Measurements from ENCODE around the gene NOS3.
"Not testable (repeated sequence)": the region's sequence is repeated elsewhere in the genome, so short reads cannot be mapped to it uniquely, and the experiment has no call there.

The NOS3 gene

GRCh38 chr7:150997817-150998216, 7.0 kb downstream of the NOS3 start:
- DNase-seq (ENCODE audit: extremely low read depth in 1 of 2, low read depth in 1 of 2) = no peak

DNA sequence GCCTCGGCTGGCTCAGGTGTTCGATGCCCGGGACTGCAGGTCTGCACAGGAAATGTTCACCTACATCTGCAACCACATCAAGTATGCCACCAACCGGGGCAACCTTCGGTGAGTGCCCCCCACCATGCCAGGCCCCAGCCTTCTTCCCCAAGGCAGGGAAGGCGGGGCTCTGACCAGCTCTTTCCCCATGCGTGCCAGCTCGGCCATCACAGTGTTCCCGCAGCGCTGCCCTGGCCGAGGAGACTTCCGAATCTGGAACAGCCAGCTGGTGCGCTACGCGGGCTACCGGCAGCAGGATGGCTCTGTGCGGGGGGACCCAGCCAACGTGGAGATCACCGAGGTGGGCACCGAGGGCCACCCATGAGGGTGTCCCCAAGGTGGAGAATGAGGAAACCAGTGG, 7.5 kb downstream of the NOS3 start:
- DNase-seq (ENCODE audit: extremely low read depth in 1 of 2, low read depth in 1 of 2) = no peak

GRCh38 chr7:150999001-150999400, 8.2 kb downstream of the NOS3 start:
- DNase-seq (ENCODE audit: extremely low read depth in 1 of 2, low read depth in 1 of 2) = no peak

DNA sequence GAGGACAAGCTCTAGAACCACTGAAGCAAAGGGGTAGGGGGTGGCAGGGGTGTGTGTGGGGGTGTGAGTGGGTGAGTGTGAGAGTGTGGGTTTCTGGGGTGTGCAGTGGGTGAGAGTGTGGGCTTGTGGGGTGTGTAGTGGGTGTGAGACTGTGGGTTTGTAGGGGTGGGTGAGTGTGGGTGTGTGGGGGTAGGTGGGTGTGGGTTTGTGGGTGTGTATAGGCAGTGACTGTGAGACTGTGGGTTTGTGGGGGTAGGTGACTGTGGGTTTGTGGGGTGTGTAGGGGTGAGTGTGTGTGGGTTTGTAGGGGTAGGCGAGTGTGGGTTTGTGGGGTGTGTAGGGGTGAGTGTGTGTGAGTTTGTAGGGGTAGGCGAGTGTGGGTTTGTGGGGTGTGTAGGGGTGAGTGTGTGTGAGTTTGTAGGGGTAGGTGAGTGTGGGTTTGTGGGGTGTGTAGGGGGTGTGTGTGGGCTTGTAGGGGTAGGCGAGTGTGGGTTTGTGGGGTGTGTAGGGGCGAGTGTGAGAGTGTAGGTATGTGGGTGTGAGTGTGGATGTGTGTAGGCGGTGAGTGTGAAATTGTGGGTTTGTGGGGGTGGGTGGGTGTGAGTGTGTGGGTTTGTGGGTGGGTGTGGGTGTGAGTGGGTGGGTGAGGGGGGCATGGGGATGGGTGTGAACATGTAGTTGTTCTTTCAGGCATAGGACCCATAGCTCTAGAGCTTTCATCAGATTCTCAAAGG, 8.8 kb downstream of the NOS3 start:
- DNase-seq (ENCODE audit: extremely low read depth in 1 of 2, low read depth in 1 of 2) = no peak

DNA sequence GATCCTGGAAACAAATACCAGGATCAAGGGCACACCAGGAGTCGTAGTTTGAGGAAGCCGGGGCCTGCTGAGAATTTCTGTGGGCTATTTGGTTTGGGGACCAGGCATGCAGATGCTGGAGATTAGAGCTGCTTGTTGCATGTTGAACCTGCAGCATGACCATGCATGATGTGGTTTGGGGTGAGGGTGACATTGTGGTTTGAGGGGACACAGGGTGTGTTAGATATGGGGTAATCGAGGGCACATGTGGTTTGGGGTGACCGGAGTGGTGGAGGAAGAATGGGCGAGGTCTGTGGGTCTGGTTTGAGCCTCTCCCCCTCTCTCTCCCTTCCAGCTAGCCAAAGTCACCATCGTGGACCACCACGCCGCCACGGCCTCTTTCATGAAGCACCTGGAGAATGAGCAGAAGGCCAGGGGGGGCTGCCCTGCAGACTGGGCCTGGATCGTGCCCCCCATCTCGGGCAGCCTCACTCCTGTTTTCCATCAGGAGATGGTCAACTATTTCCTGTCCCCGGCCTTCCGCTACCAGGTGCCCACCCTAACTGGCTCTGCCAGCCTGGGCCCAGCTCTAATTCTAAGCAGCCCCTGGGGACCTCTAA, 10.2 kb downstream of the NOS3 start:
- no peak for DNase-seq (ENCODE audit: extremely low read depth in 1 of 2, low read depth in 1 of 2)

DNA sequence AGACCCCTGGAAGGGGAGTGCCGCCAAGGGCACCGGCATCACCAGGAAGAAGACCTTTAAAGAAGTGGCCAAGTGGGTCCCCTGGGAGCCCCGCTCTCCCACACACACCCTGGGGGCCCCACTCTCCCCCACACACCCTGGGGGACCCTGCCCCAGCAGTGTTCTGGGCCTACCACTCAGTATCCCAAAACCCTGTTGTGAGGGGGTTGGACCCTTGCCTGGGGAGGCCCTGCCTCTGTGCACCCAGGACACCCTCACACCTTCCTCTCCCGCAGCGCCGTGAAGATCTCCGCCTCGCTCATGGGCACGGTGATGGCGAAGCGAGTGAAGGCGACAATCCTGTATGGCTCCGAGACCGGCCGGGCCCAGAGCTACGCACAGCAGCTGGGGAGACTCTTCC, 10.7 kb downstream of the NOS3 start:
- no peak for DNase-seq (ENCODE audit: extremely low read depth in 1 of 2, low read depth in 1 of 2)

GRCh38 chr7:151003572-151003971, 12.8 kb downstream of the NOS3 start:
- DNase-seq (ENCODE audit: extremely low read depth in 1 of 2, low read depth in 1 of 2) = no peak

DNA sequence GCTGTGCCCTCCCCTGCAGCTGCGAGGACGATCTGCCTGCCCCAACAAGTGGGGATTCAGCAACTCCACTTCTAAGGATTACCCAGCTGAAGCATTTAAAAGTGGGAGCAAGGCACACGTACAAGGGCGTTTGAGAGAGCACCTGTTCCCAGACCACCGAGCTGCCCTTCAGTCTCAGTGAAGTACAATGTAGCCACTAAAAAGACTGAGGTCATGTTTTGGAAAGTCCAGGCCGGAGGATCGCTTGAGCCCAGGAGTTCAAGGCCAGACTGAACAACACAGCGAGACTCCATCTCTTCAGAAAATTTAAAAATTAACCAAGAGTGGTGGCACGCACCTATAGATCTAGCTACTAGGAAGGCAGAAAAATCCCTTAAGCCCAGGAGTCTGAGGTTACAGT, 14.7 kb downstream of the NOS3 start:
- no peak for DNase-seq (ENCODE audit: extremely low read depth in 1 of 2, low read depth in 1 of 2)

- DNase-seq (ENCODE audit: extremely low read depth in 1 of 2, low read depth in 1 of 2) = no peak
Observed at GRCh38 chr7:151006590-151007300, 15.9 kb downstream of the NOS3 start.

GRCh38 chr7:151007469-151007898, 16.7 kb downstream of the NOS3 start:
- DNase-seq (ENCODE audit: extremely low read depth in 1 of 2, low read depth in 1 of 2) = no peak

DNA sequence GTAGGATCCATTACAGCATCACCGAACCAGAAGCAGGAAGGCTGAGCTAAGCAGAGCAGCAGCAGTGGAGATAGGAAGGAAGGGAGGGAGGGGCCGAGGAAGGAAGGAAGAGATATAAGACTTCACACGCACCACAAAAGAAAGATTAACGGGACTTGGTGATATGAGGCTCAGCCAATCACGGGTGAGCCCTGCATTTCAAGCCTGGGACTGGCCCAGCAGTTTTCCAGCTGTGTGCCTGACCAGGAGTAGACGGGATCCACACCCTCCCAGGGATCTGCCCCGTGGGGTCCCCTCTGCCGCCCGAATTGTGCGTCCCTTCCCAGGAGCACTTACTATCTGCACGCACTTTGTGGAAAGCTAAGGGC, 17.3 kb downstream of the NOS3 start:
- no peak for DNase-seq (ENCODE audit: extremely low read depth in 1 of 2, low read depth in 1 of 2)

GRCh38 chr7:151008511-151009323, 17.9 kb downstream of the NOS3 start:
- DNase-seq (ENCODE audit: extremely low read depth in 1 of 2, low read depth in 1 of 2) = peak; percentile 67 to 75

DNA sequence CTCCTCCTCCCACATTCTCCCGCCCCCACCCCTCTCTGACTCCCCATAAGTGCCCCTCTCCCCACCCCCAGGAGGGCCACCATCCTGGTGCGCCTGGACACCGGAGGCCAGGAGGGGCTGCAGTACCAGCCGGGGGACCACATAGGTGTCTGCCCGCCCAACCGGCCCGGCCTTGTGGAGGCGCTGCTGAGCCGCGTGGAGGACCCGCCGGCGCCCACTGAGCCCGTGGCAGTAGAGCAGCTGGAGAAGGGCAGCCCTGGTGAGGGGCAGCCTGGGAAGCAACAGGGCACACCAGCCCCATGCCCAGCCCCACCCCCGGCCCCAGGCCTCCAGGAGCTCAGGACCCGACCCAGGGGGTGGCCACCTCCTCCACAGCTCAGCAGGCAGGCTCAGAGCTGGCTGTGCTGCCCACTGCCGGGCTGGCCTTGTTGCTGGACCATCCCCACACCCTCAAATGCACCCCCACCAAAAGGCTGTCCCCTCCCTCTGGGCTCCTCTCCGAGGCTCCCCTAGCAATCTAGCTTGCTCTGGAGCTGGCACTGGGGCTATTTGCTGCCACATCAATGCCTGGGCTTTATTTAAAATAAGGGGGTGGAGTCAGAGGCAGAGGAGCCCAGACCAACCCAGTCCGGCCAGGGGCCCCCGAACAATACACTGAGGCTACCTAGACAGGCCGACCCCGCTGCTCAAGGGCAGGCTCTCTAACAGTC, 18.7 kb downstream of the NOS3 start:
- no peak for DNase-seq (ENCODE audit: extremely low read depth in 1 of 2, low read depth in 1 of 2)

DNA sequence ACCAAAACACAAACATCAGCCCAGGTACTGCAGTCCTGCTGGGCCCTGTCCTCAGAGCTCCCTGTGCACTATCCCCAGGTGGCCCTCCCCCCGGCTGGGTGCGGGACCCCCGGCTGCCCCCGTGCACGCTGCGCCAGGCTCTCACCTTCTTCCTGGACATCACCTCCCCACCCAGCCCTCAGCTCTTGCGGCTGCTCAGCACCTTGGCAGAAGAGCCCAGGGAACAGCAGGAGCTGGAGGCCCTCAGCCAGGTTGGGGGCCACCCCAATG, 19.2 kb downstream of the NOS3 start:
- no peak for DNase-seq (ENCODE audit: extremely low read depth in 1 of 2, low read depth in 1 of 2)

DNA sequence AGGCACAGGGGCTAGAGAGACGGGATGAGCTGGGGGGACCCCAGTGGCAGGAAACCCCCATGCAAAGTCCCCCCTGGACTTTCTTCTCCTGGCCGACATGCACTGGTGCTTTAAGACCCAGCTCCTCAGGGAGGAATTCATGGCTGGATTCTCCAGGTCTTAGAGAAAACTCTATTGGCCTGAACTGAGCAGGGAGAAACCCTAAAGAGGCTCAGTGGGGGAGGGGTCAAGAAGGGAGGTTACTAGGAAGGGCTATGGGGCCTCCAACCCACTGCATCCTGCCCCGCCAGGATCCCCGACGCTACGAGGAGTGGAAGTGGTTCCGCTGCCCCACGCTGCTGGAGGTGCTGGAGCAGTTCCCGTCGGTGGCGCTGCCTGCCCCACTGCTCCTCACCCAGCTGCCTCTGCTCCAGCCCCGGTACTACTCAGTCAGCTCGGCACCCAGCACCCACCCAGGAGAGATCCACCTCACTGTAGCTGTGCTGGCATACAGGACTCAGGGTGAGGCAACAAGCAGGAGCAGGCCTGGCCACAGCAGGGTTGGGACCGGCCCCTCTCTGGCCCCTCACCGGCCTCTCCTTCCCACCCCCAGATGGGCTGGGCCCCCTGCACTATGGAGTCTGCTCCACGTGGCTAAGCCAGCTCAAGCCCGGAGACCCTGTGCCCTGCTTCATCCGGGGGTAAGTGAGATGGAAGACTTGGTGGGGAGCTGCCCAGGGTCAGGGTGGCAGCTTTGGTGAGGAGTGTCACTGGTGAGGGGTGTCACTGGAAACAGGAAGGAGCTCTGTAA, 19.7 kb downstream of the NOS3 start:
- DNase-seq (ENCODE audit: extremely low read depth in 1 of 2, low read depth in 1 of 2) = no peak

DNA sequence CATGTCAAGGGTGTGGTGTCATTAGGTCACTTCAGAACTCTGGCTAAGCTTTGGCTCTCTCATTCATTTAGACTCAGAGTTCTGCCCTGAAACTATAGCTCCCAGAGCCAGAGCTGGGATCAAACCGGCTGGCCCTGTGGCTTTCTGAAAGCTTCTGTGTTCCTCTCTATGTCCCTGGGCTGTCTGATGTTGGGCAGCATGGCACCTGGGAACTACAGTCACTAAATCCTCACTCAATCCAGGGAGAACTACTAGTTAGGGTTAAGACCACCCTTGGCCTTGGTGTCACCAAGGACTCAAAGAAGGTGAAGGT, 20.2 kb downstream of the NOS3 start:
- no peak for DNase-seq (ENCODE audit: extremely low read depth in 1 of 2, low read depth in 1 of 2)

DNA sequence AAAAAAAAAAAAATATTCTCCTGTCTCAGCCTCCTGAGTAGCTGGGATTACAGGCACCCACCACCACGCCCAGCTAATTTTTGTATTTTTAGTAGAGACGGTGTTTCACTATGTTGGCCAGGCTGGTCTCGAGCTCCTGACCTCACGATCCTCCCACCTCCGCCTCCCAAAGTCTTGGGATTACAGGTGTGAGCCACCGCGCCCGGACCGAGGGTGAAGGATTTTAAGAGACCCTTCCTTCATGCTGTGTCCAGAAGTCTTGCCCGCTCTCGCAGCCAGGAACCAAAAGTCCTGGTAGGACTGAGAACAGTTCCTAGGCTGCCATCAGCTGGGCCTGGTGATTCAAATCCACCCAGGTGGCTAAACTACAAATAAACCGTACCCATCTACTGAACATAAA, 20.8 kb downstream of the NOS3 start:
- DNase-seq (ENCODE audit: extremely low read depth in 1 of 2, low read depth in 1 of 2) = not testable (repeated sequence)

DNA sequence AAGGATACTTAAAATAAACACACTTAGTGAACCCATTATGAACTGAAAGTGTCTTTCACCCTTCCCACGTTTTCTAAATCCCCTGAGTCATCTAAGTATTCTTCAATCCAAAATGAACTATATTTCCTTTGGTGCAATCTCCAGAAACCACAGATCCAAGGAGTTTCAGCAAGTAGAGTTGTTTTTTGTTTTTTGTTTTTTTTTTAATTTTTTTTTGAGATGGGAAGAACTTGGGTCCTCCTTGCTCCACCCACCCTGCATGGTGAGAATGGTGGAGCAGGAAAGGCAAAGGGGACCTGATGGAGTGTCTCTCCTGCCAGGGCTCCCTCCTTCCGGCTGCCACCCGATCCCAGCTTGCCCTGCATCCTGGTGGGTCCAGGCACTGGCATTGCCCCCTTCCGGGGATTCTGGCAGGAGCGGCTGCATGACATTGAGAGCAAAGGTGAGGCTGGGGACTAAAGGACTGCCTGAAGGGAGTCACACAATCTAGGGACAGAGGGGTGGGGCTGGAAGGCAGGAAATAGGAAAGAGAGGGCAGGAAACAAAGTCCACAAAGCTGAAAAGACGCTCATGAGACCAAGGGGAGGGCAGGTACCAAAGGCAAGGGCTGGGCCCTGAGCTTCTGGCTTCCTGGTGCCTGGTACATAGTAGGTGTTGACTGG, 21.3 kb downstream of the NOS3 start:
- no peak for DNase-seq (ENCODE audit: extremely low read depth in 1 of 2, low read depth in 1 of 2)

- no peak for DNase-seq (ENCODE audit: extremely low read depth in 1 of 2, low read depth in 1 of 2)
Observed at GRCh38 chr7:151012911-151013347, 22.1 kb downstream of the NOS3 start.

GRCh38 chr7:151013356-151013732, 22.5 kb downstream of the NOS3 start:
- no peak for DNase-seq (ENCODE audit: extremely low read depth in 1 of 2, low read depth in 1 of 2)

All from stimulated activated CD8-positive, alpha-beta memory T cell treated with anti-CD3 and anti-CD28 coated beads, Interleukin-7, amount 100 ng/mL, for 48 hours (primary cell).